Activated gamma-delta T cell treated with anti-CD3 and anti-CD28 coated beads, Interleukin-2, amount 50 U/mL, for 16 hours (primary cell): ENCODE measurements around the gene CLCN3.
"Not testable (repeated sequence)": the region's sequence is repeated elsewhere in the genome, so short reads cannot be mapped to it uniquely, and the experiment has no call there.

ENCODE experiments used
- DNase-seq: peaks from one replicate; pipeline ENCODE4 v3.0.0-alpha.2; 2020; ENCODE audit warnings: low read depth

The CLCN3 gene

DNA sequence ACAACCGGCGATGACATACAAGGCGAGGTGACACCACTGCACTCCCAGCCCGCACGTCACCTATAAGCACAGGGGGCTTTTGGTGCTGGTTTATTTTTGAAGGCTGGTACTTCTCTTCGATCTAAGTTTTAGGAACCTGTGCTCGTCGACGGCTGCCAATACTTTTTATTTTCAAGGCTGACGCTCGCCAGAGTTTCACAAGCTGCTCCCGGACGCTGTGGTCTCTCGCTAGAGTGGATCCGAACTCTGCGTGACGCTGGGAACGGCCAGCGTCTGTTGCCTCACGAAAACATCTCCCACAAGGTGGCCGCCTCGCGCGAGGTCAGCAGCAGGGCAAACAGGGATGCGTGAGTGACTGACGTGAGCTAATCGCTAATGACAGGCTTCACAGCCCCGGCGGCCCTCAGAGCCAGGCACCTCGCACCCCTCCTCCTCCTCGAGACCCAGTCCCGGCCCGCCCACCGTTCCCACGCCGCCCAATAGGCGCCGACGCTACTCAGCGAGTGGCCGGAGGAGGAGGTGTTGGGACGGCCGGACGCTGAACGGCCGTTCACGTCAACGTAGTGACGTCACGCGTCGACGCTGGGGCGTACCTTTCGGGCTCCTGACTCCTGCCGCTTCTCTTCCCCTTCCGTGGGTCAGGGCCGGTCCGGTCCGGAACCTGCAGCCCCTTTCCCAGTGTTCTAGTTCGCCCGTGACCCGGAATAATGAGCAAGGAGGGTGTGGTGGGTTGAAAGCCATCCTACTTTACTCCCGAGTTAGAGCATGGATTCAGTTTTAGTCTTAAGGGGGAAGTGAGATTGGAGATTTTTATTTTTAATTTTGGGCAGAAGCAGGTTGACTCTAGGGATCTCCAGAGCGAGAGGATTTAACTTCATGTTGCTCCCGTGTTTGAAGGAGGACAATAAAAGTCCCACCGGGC lies at the start of gene CLCN3:
CLCN3 (plus strand) TSS at position 621 of the 922 bp plus-strand sequence. CDS start 15,351 bp downstream, outside the sequence.
- peak; percentile 81 for DNase-seq

- not testable (repeated sequence) for DNase-seq
Measured at GRCh38 chr4:169571012-169571411, 49.4 kb upstream of the CLCN3 start.

DNA sequence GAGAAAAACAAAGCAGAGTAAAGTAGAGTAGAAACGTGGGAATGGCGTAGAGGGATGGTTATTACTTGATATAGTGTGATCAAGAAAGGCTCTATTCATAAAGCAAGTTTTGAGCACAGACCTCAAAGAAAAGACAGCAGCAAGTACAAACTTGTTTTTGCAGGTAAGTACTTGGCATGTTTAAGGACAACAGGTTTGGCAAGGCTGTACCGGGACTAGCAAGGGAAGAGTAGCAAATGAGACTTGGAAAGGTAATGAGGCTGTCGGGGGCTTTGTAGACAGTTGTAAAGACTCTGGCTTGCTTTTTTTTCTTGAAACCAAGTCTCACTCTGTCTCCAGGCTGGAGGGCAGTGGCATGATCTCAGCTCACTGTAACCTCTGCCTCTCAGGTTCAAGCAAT lies 48.9 kb upstream of the CLCN3 start:
- DNase-seq = no peak

DNA sequence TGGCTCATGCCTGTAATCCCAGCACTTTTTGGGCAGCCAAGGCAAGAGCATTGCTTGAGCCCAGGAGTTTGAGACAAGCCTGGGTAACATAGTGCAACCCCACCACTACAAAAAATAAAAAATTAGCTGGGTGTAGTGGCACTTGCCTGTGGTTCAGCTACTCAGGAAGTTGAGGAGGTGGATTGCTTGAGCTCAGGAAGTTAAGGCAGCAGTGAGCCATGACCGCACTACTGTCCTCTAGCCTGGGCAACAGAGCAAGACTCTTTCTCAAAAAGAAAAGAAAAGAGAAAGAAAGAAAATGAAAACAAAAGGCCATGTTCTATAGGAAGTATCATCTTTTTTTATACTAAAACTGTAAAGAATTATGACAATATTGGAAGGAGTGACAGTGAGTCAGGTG lies 46.5 kb upstream of the CLCN3 start:
- no peak for DNase-seq

DNA sequence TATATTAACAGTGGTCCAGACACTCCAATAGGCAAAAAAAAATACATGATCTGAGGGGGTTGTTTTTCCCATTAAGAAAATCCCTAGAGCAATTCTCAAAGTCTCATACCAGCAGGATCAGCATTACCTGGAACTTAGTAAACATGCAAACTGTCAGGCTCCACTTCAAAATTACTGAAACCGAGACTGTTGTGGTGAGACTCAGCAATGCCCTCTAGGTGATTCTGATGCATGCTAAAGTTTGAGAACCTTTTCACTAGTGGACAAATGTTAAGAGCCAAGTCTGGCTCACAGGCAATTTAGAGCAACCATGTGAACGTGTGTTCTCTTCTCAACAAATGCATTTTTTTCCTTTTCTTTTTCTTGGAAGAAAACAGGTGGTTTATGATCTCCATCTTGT lies 38.2 kb upstream of the CLCN3 start:
- no peak for DNase-seq

DNA sequence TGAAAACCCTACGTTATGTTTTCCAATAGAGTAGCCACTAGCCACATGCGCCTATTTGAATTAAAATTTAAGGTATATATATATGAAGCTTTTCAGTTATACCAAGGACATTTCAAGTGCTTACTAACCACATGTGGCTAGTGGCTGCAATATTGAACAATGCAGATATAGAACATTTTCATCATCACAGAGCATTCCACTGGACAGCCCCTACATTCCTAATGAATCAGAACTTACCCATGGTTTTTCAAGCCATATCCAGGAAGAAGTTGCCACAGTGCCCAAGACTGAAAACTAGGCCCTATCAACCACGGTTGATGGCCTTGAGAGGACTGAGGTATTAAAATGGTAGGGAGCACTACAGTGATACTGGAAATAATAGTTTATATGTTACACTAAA lies 37.7 kb upstream of the CLCN3 start:
- DNase-seq = no peak

- no peak for DNase-seq
Measured at GRCh38 chr4:169583563-169583962, 36.8 kb upstream of the CLCN3 start.

DNA sequence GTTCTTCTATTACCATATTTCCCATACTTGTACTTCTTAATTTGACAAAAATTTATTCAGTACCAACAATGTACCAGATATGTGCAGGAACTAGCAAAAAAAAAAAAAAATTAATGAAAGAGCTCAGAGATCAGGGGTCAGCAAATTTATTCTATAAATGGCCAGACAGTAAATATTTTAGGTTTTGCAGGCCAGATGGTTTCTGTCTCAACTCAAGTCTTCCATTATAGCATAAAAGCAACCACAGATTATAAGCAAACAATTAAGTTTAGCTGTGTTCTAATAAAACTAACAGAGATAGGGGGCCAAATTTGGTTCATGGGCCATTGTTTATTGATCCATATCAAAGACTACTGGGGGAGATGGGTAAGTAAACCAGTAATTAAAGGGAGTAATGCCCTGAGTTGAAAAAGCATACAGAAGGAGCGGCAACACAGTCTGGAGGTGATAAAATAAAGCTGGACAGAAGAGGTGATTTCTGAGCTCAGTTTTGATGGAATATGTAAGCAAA lies 27.3 kb upstream of the CLCN3 start:
- DNase-seq = no peak

- DNase-seq = no peak
Measured at GRCh38 chr4:169594560-169595195, 25.7 kb upstream of the CLCN3 start.

DNA sequence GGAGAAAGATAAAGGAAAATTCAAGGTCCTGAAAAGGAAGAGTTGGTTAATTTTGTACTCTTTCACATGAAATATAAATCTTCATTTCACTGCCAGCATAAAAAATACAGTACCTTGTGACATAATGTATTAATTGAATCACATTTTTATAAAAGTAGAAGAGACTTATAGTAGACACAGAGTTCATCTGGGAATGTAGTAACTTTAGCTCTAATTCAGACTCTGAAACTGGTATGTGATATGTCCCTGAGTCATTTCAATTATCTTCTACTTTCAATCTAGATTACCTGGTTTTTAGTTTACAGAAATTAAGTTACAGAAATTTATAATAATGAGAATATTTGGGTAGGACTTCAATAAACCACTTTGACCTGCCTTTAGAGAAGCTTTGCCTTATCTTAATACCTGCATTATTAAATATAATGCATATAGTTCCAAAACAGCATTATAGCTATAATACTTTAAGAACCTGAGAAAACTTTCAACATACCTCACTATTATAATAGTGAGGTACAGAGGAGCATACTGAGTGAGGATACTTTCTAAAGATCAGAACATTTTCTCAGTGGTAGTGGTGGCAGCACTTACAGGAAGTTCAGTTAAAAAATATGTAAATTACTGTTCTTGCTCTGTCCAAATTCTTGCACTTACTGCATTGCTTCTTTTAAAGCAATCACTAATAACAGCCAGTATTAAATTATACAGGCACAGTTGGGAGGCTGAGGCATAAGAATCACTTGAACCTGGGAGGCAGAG lies 19.2 kb upstream of the CLCN3 start:
- DNase-seq = no peak

- no peak for DNase-seq
Measured at GRCh38 chr4:169603312-169603711, 17.1 kb upstream of the CLCN3 start.

GRCh38 chr4:169604131-169604900 lies 16.1 kb upstream of the CLCN3 start:
- no peak for DNase-seq

- no peak for DNase-seq
Measured at GRCh38 chr4:169604903-169605331, 15.5 kb upstream of the CLCN3 start.

DNA sequence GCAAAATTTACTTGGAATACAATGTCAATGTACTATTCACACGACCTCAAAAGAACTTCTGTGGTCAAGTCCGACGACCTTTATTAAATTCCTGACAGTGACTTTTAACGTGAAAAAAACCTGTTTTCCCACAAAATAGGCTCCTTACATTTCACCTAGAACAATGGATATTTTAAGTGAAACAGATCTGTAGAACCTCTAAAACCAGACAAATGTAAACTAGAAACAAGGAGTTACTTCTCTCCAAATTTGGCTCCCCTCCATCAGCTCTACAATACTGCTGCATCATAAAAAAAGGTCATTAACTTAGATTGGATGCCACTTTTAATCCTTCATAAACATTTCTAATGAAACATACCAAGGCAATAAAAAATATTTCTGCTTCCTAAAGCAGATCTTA lies 9.2 kb upstream of the CLCN3 start:
- no peak for DNase-seq

GRCh38 chr4:169611991-169612870 lies 8.1 kb upstream of the CLCN3 start, which contains the start of gene NEK1:
TSS of gene NEK1 (minus strand) at chr4:169612583. CDS start at chr4:169602630, 9,953 bp downstream.
- DNase-seq = peak; percentile 78

DNA sequence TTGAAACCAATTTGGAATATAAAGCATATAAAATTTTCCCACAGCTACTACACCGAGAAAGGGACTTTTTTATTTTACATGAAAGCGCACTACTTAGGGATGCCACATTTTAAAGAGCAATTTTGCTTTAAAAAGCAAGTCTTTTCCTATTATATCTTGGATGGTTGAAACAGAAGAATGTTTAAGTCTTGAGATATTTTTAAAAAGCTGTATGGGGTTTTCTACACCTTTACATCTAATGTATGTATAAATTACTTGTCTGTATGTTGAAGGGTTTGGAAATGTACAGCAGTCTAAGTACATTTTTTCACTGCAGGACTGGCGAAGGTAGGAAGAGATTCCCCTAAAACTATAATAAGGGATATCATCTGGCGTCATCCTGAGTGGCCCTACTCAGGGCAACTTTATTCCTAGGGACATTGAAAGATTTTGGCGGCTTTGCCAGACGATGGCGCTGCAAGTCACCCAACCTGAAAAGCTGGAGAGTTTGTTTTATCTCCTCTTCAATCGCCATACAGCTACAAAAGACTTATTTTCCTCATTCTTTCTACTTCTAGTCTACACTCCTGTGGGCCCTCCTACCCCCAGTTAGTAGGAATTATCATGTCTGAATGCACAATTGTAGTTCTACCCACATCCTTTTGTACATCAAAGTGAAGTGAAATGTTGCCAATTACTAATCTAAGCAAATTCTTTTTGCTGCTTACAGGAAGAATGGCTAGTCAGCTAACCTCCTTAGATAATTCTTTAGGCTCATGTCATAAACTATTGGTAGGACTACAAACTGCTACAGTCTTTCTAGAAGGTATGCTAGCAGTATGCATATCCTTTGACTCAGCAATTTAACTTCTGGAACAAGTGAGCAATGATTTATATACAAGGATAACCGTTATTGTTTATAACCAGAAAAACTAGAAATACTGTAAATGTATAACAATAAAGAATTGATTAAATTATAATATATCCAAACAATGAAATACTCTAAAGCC lies 7.2 kb upstream of the CLCN3 start:
- DNase-seq = peak; percentile 52

DNA sequence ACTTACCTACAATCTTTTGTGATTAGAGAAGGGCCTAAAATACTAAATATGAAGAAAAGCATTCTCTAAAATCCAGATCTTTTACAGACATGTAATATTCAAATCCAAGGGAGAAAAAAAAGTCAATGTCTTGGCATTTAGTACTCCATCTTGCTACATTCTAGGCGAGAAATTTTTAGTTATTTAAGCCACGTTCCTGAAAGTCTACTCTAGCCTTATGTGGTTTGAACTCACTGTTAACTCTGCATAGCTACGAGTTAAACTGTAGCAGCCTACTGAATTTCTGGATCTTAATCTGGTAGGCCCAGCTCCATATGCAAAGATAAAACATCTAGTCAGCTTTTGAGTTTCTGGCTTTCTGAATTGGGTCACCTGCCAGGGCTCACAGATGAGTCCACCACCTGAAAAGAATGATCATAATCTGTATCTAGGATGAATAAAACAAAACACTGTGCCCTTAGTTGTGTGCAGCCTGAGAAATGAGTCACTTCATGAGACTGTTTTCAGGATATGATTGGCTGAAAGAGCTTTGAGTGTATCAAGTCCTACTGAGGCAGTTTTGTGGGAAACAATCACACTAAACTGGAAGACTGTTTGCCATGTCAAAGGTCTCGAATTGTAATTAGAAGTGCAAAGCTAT lies 4.8 kb upstream of the CLCN3 start:
- DNase-seq = no peak

- no peak for DNase-seq
Measured at GRCh38 chr4:169616846-169617245, 3.5 kb upstream of the CLCN3 start.

- DNase-seq = no peak
Measured at GRCh38 chr4:169617306-169617705, 3.1 kb upstream of the CLCN3 start.
